Left renal pelvis (tissue), 4 donors: Measurements from ENCODE around the gene LYPD1. TPM values are rescaled to one million over a fixed set of nuclear protein-coding genes. Genes with fewer than 3 reads are reported as not detected.

Source experiments
- DNase-seq, 4 donors: peaks; one replicate each; pipeline ENCODE4 v3.0.0-alpha.2; 2013; ENCODE audit warnings: low read depth in 4 of 4, low spot score in 3 of 4
- polyA plus RNA-seq, 4 donors: library from polyadenylated mRNA; unstranded; fragments of 120-200 nt; gene quantifications; one replicate each; pipeline ENCODE4 v1.2.1, GENCODE V29; 2013; ENCODE audit not compliant: insufficient read length in 4 of 4

LYPD1 gene
- polyA plus RNA-seq, 4 donors, result 37.5 to 107 (median 86.2) TPM

GRCh38 chr2:132638313-132639040, 31.5 kb downstream of the LYPD1 start:
- DNase-seq, result no peak

GRCh38 chr2:132636346-132636745, 33.7 kb downstream of the LYPD1 start:
- no peak for DNase-seq

GRCh38 chr2:132633635-132634034, 36.4 kb downstream of the LYPD1 start:
- DNase-seq, result no peak

- DNase-seq, result peak in 1 of 4 donors; percentile 16
These were observed 37.9 kb downstream of the LYPD1 start for GRCh38 chr2:132632000-132632649.

- no peak for DNase-seq
These were observed 42.5 kb downstream of the LYPD1 start for GRCh38 chr2:132627536-132627935.

- DNase-seq, result no peak
These were observed 46.7 kb downstream of the LYPD1 start for GRCh38 chr2:132623096-132623839.

- no peak for DNase-seq
These were observed 48.7 kb downstream of the LYPD1 start for GRCh38 chr2:132621131-132621875.

- no peak for DNase-seq
These were observed 49.9 kb downstream of the LYPD1 start for GRCh38 chr2:132620115-132620514.

GRCh38 chr2:132618734-132619133, 51.3 kb downstream of the LYPD1 start:
- DNase-seq, result no peak

- DNase-seq, result no peak
These were observed 52.0 kb downstream of the LYPD1 start for GRCh38 chr2:132617989-132618388.

- DNase-seq, result no peak
These were observed 54.5 kb downstream of the LYPD1 start for GRCh38 chr2:132615329-132616085.

- DNase-seq, result no peak
These were observed 58.3 kb downstream of the LYPD1 start for GRCh38 chr2:132611719-132612118.

GRCh38 chr2:132609101-132609890, 60.7 kb downstream of the LYPD1 start:
- DNase-seq, result no peak

- no peak for DNase-seq
These were observed 61.7 kb downstream of the LYPD1 start for GRCh38 chr2:132608311-132608710.

- no peak for DNase-seq
These were observed 62.4 kb downstream of the LYPD1 start for GRCh38 chr2:132607426-132608090.

- no peak for DNase-seq
These were observed 63.4 kb downstream of the LYPD1 start for GRCh38 chr2:132606649-132607048.

- no peak for DNase-seq
These were observed 64.5 kb downstream of the LYPD1 start for GRCh38 chr2:132605236-132606180.

GRCh38 chr2:132604561-132604960, 65.4 kb downstream of the LYPD1 start:
- DNase-seq, result no peak
